Fibroblast of villous mesenchyme (primary cell): ENCODE data around the gene EIF2S1. TPM values are rescaled to one million over a fixed set of nuclear protein-coding genes. Genes with fewer than 3 reads are reported as not detected.
A peak's percentile ranks its signal among the peaks of the same experiment; 100 is the strongest.
"Not testable (repeated sequence)": the region's sequence is repeated elsewhere in the genome, so short reads cannot be mapped to it uniquely, and the experiment has no call there.

Experiments used
- DNase-seq: peaks from one replicate; pipeline ENCODE4 v3.0.0-alpha.2; 2010; ENCODE audit warnings: low read depth
- H3K4me3 ChIP-seq: 2 replicates; pipeline ENCODE4 v1.5.1; 2011; ENCODE audit warnings: low read depth, mild to moderate bottlenecking, low read length
- CTCF ChIP-seq: IDR thresholded peaks from 2 replicates; pipeline ENCODE4 v1.5.1; 2012; ENCODE audit warnings: low read depth, mild to moderate bottlenecking, low read length; ENCODE audit not compliant: insufficient read depth
- total RNA-seq: library from RNA; depleted of rRNA; stranded (reverse); fragments of >200 nt; gene quantifications from 2 replicates; pipeline ENCODE4 v1.2.3, GENCODE V29; 2012

The EIF2S1 gene
- total RNA-seq, 1 donor, result 221 TPM

- DNase-seq, result no peak
- no peak for TF ChIP-seq CTCF
- H3K4me3 ChIP-seq, result no peak overlapping the region
Observed at GRCh38 chr14:67332468-67332867, 27.7 kb upstream of the EIF2S1 start.

GRCh38 chr14:67335781-67336180, 24.3 kb upstream of the EIF2S1 start:
- TF ChIP-seq CTCF, result peak; percentile 47
- peak; percentile 34 for DNase-seq

GRCh38 chr14:67341231-67341630, 18.9 kb upstream of the EIF2S1 start:
- H3K4me3 ChIP-seq, DNase-seq: not testable (repeated sequence)

More at GRCh38 chr14:67335781-67336180, 24.3 kb upstream of the EIF2S1 start:
- no peak overlapping the region for H3K4me3 ChIP-seq

- TF ChIP-seq CTCF, result no peak
- no peak for DNase-seq
- H3K4me3 ChIP-seq, result no peak overlapping the region
Observed at GRCh38 chr14:67343601-67344230, 16.4 kb upstream of the EIF2S1 start.

- TF ChIP-seq CTCF, result no peak
Observed at GRCh38 chr14:67345583-67345982, 14.5 kb upstream of the EIF2S1 start.

GRCh38 chr14:67352055-67352454, 8.1 kb upstream of the EIF2S1 start:
- TF ChIP-seq CTCF, result no peak
- DNase-seq, result no peak
- H3K4me3 ChIP-seq, result no peak overlapping the region

More at GRCh38 chr14:67345583-67345982, 14.5 kb upstream of the EIF2S1 start:
- DNase-seq, result no peak
- no peak overlapping the region for H3K4me3 ChIP-seq

- peak overlapping the region; percentile 99 for H3K4me3 ChIP-seq
- TF ChIP-seq CTCF, result no peak
- DNase-seq, result no peak
Observed at GRCh38 chr14:67357186-67357968, 2.8 kb upstream of the EIF2S1 start.
